Airway epithelial cell (primary cell): ENCODE results near the gene PPP6R1. TPM values are rescaled to one million over a fixed set of nuclear protein-coding genes. Genes with fewer than 3 reads are reported as not detected.

Experiments used
- total RNA-seq: library from RNA; depleted of rRNA; stranded (reverse); fragments of >200 nt; gene quantifications from 2 replicates; pipeline ENCODE4 v1.2.3, GENCODE V29; 2015

Gene PPP6R1, protein sequence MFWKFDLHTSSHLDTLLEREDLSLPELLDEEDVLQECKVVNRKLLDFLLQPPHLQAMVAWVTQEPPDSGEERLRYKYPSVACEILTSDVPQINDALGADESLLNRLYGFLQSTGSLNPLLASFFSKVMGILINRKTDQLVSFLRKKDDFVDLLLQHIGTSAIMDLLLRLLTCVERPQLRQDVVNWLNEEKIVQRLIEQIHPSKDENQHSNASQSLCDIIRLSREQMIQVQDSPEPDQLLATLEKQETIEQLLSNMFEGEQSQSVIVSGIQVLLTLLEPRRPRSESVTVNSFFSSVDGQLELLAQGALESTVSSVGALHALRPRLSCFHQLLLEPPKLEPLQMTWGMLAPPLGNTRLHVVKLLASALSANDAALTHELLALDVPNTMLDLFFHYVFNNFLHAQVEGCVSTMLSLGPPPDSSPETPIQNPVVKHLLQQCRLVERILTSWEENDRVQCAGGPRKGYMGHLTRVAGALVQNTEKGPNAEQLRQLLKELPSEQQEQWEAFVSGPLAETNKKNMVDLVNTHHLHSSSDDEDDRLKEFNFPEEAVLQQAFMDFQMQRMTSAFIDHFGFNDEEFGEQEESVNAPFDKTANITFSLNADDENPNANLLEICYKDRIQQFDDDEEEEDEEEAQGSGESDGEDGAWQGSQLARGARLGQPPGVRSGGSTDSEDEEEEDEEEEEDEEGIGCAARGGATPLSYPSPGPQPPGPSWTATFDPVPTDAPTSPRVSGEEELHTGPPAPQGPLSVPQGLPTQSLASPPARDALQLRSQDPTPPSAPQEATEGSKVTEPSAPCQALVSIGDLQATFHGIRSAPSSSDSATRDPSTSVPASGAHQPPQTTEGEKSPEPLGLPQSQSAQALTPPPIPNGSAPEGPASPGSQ
- total RNA-seq: 38.7 and 50.4 TPM in 2 replicates

DNA sequence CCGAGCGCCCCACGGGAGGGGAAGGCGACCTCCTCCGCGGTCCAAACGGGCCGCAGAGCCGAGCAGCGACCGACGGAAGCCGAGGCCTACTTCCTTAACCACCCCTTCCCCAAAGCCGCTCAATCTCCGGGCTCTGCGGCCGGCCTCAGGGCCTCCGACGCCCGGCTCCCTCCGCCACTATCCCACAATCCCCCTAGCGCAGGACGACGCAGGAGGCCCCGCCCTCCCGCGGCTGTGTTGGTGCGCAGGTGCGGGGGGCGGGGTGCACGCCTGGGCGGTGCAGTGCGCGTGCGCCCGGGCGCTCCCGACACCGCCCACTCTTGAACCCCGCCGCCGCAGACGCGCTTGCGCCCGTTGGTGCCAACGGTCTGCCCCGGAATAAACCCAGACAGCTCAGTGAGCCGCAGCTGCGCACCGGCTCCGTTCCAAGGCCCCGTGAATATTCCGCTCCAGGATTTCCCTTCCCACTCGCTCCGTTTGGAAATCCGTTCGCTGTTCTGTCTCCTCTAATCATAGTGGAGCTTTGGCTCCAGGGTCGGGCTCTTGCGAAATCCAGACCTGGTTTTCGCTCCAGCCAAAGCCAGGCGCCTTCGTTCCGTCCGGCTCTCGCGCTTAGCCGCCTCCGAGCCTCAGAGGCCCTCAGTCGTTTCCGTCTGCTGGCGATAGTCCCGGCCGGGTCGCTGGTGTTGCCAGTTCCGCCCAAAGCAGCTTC, at the start of gene PPP6R1:
Gene PPP6R1, minus strand, starts transcription at position 190 of the 712 bp plus-strand sequence. CDS start 11,914 bp downstream, outside the sequence.

GRCh38 chr19:55283548-55284377, 24.9 kb upstream of the PPP6R1 start, which contains the start of gene BRSK1:
TSS of gene BRSK1 (plus strand) at chr19:55283997. CDS start at chr19:55284443, 446 bp downstream.

GRCh38 chr19:55279770-55280643, 21.2 kb upstream of the PPP6R1 start, which contains the start of gene HSPBP1:
TSS of gene HSPBP1 (minus strand) at chr19:55280110. CDS start at chr19:55279608, 502 bp downstream.

DNA sequence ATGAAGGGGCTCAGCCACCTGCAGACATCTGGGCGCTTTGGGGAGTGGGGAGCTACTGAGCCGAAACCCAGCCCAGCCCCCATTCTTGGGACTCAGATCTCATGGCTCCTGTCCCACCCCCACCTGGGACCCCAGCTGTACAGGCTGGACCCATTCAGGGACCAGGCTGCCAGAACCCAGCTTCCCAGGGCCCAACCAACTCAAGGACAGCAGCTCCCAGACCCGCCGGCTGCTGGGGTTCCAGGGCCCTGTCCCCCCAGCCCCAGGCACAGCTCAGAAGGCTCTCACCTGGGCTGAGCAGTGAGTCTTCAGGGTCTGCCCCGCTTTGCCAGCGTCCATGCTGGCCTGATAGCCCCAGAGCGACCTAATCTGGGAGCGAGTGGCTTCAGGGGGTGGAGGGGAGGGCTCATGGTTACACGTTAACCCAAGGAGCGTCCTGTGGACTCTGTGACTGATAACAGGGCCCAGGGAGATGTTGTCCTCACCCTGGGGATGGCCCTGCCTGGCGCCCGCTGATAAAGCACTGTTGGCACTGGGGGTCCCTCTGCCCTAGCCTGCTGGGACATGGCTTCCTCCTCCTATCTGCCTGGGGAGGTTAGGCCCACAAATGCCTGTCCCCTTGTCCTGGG, 30.3 kb downstream of the PPP6R1 start, which contains the start of gene TMEM86B:
Gene TMEM86B, minus strand, starts transcription at position 361 of the 629 bp plus-strand sequence. Its CDS starts 22 bp downstream, at position 339.

DNA sequence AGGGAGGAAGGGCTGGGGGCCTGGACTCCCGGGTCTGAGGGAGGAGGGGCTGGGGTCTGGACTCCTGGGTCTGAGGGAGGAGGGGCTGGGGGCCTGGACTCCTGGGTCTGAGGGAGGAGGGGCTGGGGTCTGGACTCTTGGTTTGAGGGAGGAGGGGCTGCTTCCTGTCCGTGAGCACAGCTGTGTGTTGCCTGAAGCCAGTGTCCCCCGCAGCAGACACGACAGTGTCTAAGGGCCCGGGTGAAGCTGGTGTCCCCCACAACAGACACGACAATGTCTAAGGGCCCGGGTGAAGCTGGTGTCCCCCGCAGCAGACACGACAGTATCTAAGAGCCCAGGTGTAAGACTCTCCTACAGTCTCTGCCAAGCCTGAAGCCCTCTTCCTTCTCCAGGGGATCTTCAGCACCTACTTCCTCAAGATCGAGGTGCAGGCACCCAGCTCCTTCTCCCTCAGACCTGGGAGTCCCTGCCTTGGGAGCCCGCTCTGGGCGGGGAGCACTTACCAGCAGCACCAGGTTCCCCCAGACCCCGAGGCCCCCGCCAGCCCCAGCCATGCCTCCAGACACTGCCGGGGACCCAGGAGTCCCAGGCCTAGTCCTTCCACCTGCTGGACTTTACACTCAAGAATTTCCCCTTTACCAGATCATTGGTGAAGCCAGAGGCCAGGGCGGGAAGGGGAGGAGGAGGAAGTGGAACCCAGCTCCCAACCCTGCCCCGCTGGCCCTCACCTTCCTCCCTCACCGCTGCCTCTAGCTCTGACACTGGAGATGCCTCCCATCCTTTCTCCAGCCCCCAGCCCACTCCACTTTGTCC, 49.7 kb downstream of the PPP6R1 start, which contains the start of gene PTPRH:
Gene PTPRH, minus strand, starts transcription at position 622 of the 813 bp plus-strand sequence. Its CDS starts 68 bp downstream, at position 554.

Other genes with a start within 250 kb of the PPP6R1 start
- not detected in 2 replicates for gene GP6, start 220.8 kb downstream of the PPP6R1 start, total RNA-seq
- gene RDH13, start 195.9 kb downstream of the PPP6R1 start, total RNA-seq: 20.5 and 26.4 TPM in 2 replicates
- 112 and 125 TPM in 2 replicates for gene EPS8L1, start 183.1 kb downstream of the PPP6R1 start, total RNA-seq
- 36.5 and 41.4 TPM in 2 replicates for gene PPP1R12C, start 141.4 kb downstream of the PPP6R1 start, total RNA-seq
- gene TNNT1, start 109.8 kb downstream of the PPP6R1 start, total RNA-seq: 12.3 and 18.7 TPM in 2 replicates
- not detected in 2 replicates for gene TNNI3, start 101.3 kb downstream of the PPP6R1 start, total RNA-seq
- gene DNAAF3, start 92.4 kb downstream of the PPP6R1 start, total RNA-seq: 1.1 and 3.1 TPM in 2 replicates
- not detected in 2 replicates for gene SYT5, start 78.7 kb downstream of the PPP6R1 start, total RNA-seq
- 0.21 TPM in 1 of 2 replicates, not detected in the other for gene PTPRH, start 49.5 kb downstream of the PPP6R1 start, total RNA-seq
- 1.1 and 2.4 TPM in 2 replicates for gene TMEM86B, start 30.3 kb downstream of the PPP6R1 start, total RNA-seq
- 61.6 and 84.8 TPM in 2 replicates for gene HSPBP1, start 21.1 kb upstream of the PPP6R1 start, total RNA-seq
- gene BRSK1, start 25.0 kb upstream of the PPP6R1 start, total RNA-seq: 1.6 and 5.0 TPM in 2 replicates
- not detected in 2 replicates for gene TMEM150B, start 66.3 kb upstream of the PPP6R1 start, total RNA-seq
- gene KMT5C, start 80.9 kb upstream of the PPP6R1 start, total RNA-seq: 14.7 and 18.8 TPM in 2 replicates
- gene COX6B2, start 95.7 kb upstream of the PPP6R1 start, total RNA-seq: 0.35 TPM in 1 of 2 replicates, not detected in the other
- not detected in 2 replicates for gene GARIN5B, start 104.2 kb upstream of the PPP6R1 start, total RNA-seq
- 5.5 and 6.1 TPM in 2 replicates for gene IL11, start 111.4 kb upstream of the PPP6R1 start, total RNA-seq
- not detected in 2 replicates for gene TMEM190, start 117.8 kb upstream of the PPP6R1 start, total RNA-seq
- 11.8 and 33.3 TPM in 2 replicates for gene TMEM238, start 125.3 kb upstream of the PPP6R1 start, total RNA-seq
- gene RPL28, start 126.9 kb upstream of the PPP6R1 start, total RNA-seq: 279 and 544 TPM in 2 replicates
- 144 and 190 TPM in 2 replicates for gene UBE2S, start 148.8 kb upstream of the PPP6R1 start, total RNA-seq
- gene SHISA7, start 184.3 kb upstream of the PPP6R1 start, total RNA-seq: not detected in 2 replicates
- 70.7 and 87.7 TPM in 2 replicates for gene ISOC2, start 202.6 kb upstream of the PPP6R1 start, total RNA-seq
- not detected in 2 replicates for gene C19orf85, start 205.7 kb upstream of the PPP6R1 start, total RNA-seq
- gene ZNF628, start 217.6 kb upstream of the PPP6R1 start, total RNA-seq: 3.7 and 10.4 TPM in 2 replicates
- gene NAT14, start 226.2 kb upstream of the PPP6R1 start, total RNA-seq: 16.7 and 39.8 TPM in 2 replicates
- 0.09 TPM in 1 of 2 replicates, not detected in the other for gene SSC5D, start 229.4 kb upstream of the PPP6R1 start, total RNA-seq